GM23338 (cell line): ENCODE results near the gene F7.

Experiments used
- CTCF ChIP-seq, 2 experiments: fragments of 200-600 bp in 1 of 2; sonication (generic) in 1 of 2; conservative IDR thresholded peaks; 2 replicates each; pipeline versions ENCODE4 v1.5.1 to v1.6.1; 2016 to 2017; ENCODE audit warnings: antibody characterized with exemption in 2 of 2, low read depth in 2 of 2, mild to moderate bottlenecking in 2 of 2, moderate library complexity in 1 of 2
- EZH2 ChIP-seq: fragments of 200-600 bp; sonication (generic); IDR thresholded peaks from one replicate; pipeline ENCODE4 v1.8.0; 2017; ENCODE audit warnings: antibody characterized with exemption, mild to moderate bottlenecking, low read depth; ENCODE audit not compliant: unreplicated experiment
- EZH2phosphoT487 ChIP-seq: fragments of 200-600 bp; sonication (generic); IDR thresholded peaks from one replicate; pipeline ENCODE4 v1.8.1; 2018; ENCODE audit warnings: antibody characterized with exemption; ENCODE audit not compliant: unreplicated experiment
- NANOG ChIP-seq: IDR thresholded peaks from 2 replicates; pipeline ENCODE4 v1.6.1; 2016; ENCODE audit warnings: antibody characterized with exemption, borderline replicate concordance
- POLR2AphosphoS5 ChIP-seq: IDR thresholded peaks from 2 replicates; pipeline ENCODE4 v1.6.1; 2016; ENCODE audit warnings: antibody characterized with exemption, low read depth

GRCh38 chr13:113146750-113147149 lies 41.2 kb downstream of the F7 start:
- TF ChIP-seq CTCF (conservative IDR thresholded peaks at IDR 0.05; ENCODE audit: low read depth in 2 of 2), result no peak
- no peak for TF ChIP-seq EZH2
- no peak for TF ChIP-seq POLR2AphosphoS5
- no peak for TF ChIP-seq EZH2phosphoT487
- TF ChIP-seq NANOG, result no peak
